HepG2 (cell line): ENCODE measurements around the gene SMIM1. TPM values are rescaled to one million over a fixed set of nuclear protein-coding genes. Genes with fewer than 3 reads are reported as not detected.

ENCODE experiments used
- ASH2L ChIP-seq: fragments of 300-600, 200-600 bp; sonication (generic); IDR thresholded peaks from 2 replicates; pipeline ENCODE4 v1.7.0; 2017; ENCODE audit warnings: low read depth, mild to moderate bottlenecking, moderate library complexity, mixed read lengths, low read length; ENCODE audit not compliant: insufficient read length
- BRF2 ChIP-seq: sonication (generic); formaldehyde crosslinking; IDR thresholded peaks from 2 replicates; pipeline ENCODE4 v1.8.1; 2022; ENCODE audit warnings: mild to moderate bottlenecking, missing genetic modification reagents
- CCAR2 ChIP-seq: fragments of 200-400 bp; formaldehyde crosslinking; optimal IDR thresholded peaks from 2 replicates; pipeline ENCODE3; 2018; ENCODE audit warnings: low read depth, mild to moderate bottlenecking, low read length, moderate library complexity
- CTCF ChIP-seq: sonication (generic); formaldehyde crosslinking; IDR thresholded peaks from 2 replicates; pipeline ENCODE4 v1.5.0; 2020; ENCODE audit warnings: mild to moderate bottlenecking, missing genetic modification reagents, moderate library complexity
- NR2F2 ChIP-seq: IDR thresholded peaks from 2 replicates; pipeline ENCODE4 v1.6.1; 2012; ENCODE audit warnings: low read depth, inconsistent platforms, borderline replicate concordance
- RFXANK ChIP-seq: IDR thresholded peaks from 2 replicates; pipeline ENCODE4 v1.6.1; 2016
- SP1 ChIP-seq, 2 experiments: fragments of 450-650 bp in 1 of 2; sonication (generic) in 1 of 2; formaldehyde crosslinking in 1 of 2; IDR thresholded peaks; 2 replicates each; pipeline versions ENCODE4 v1.4.0 to v1.6.1; 2016 to 2020; ENCODE audit warnings: missing genetic modification reagents in 1 of 2
- SRY ChIP-seq: sonication (generic); formaldehyde crosslinking; IDR thresholded peaks from 2 replicates; pipeline ENCODE4 v1.8.0; 2022; ENCODE audit warnings: mild to moderate bottlenecking, missing genetic modification reagents
- ZBTB44 ChIP-seq: sonication (generic); formaldehyde crosslinking; IDR thresholded peaks from 2 replicates; pipeline ENCODE4 v1.4.0; 2020; ENCODE audit warnings: missing genetic modification reagents
- ZFX ChIP-seq: sonication (generic); formaldehyde crosslinking; IDR thresholded peaks from 2 replicates; pipeline ENCODE4 v1.4.0; 2020; ENCODE audit warnings: mild to moderate bottlenecking, low read depth, missing genetic modification reagents, moderate library complexity
- ZHX1 ChIP-seq: sonication (generic); formaldehyde crosslinking; IDR thresholded peaks from 2 replicates; pipeline ENCODE4 v1.8.1; 2022; ENCODE audit warnings: low read depth, mild to moderate bottlenecking, missing genetic modification reagents
- ZNF513 ChIP-seq: sonication (generic); formaldehyde crosslinking; conservative IDR thresholded peaks from 2 replicates; pipeline ENCODE4 v1.5.0; 2020; ENCODE audit warnings: missing genetic modification reagents
- ZNF629 ChIP-seq: sonication (generic); formaldehyde crosslinking; conservative IDR thresholded peaks from 2 replicates; pipeline ENCODE4 v1.5.0; 2020; ENCODE audit warnings: missing genetic modification reagents
- ZNF670 ChIP-seq: sonication (generic); formaldehyde crosslinking; IDR thresholded peaks from 2 replicates; pipeline ENCODE4 v1.8.0; 2022; ENCODE audit warnings: mild to moderate bottlenecking, missing genetic modification reagents, borderline replicate concordance
- ZNF709 ChIP-seq: sonication (generic); formaldehyde crosslinking; IDR thresholded peaks from 2 replicates; pipeline ENCODE4 v1.5.0; 2020; ENCODE audit warnings: mild to moderate bottlenecking, missing genetic modification reagents
- ZNF879 ChIP-seq: sonication (generic); formaldehyde crosslinking; IDR thresholded peaks from 2 replicates; pipeline ENCODE4 v1.8.1; 2023; ENCODE audit warnings: missing genetic modification reagents
- ZSCAN29 ChIP-seq: sonication (generic); formaldehyde crosslinking; conservative IDR thresholded peaks from 2 replicates; pipeline ENCODE4 v1.4.0; 2020; ENCODE audit warnings: mild to moderate bottlenecking, missing genetic modification reagents
- polyA plus RNA-seq, 8 experiments: library from polyadenylated mRNA; depleted of rRNA in 3 of 8; stranded (reverse) in 7 of 8; unstranded in 1 of 8; fragments of >200 nt; fragmentation: Illumina TruSeq in 4 of 8; extraction: Trizol in 4 of 8; gene quantifications; 2 replicates each; pipeline versions ENCODE4 v1.2.1 to v1.2.3, GENCODE V29; 2011 to 2016; ENCODE audit warnings: low read depth in 4 of 8, missing spikeins in 1 of 8, mixed read lengths in 1 of 8; ENCODE audit not compliant: insufficient read depth in 1 of 8
- total RNA-seq, 5 experiments: library from RNA; depleted of rRNA; stranded (reverse); fragments of >200 nt; fragmentation: Illumina TruSeq; extraction: Trizol; gene quantifications; 2 replicates each; pipeline ENCODE4 v1.2.3, GENCODE V29; 2016; ENCODE audit warnings: low read depth in 1 of 5

The SMIM1 gene
- total and polyA plus RNA-seq, 2 of the 13 experiments (the other 11 are each of a cell fraction or from before 2014, with no cell fraction given), result 12.4 to 56.3 TPM

- TF ChIP-seq CTCF (CRISPR knock-in tag), result peak; percentile 42
- no peak for TF ChIP-seq ZBTB44
- TF ChIP-seq ZNF879 (CRISPR knock-in tag), result no peak
- TF ChIP-seq ZNF513 (CRISPR knock-in tag), result no peak
- TF ChIP-seq CCAR2, result no peak
- no peak for TF ChIP-seq ZNF629
- 0 out of 2 replicates have a peak, but pooled peaks have one; percentile 72 for TF ChIP-seq ZHX1 (CRISPR knock-in tag)
- no peak for TF ChIP-seq SP1 (IDR thresholded peaks at IDR 0.05)
- 0 out of 2 replicates have a peak, but pooled peaks have one; percentile 9 for TF ChIP-seq SP1 (CRISPR knock-in tag; IDR thresholded peaks at IDR 0.05)
- peak; percentile 79 for TF ChIP-seq ZFX
- no peak for TF ChIP-seq NR2F2
- TF ChIP-seq ZNF670 (CRISPR knock-in tag), result no peak
- TF ChIP-seq ZSCAN29, result 0 out of 2 replicates have a peak, but pooled peaks have one; percentile 13
- TF ChIP-seq SRY (CRISPR knock-in tag), result no peak
- no peak for TF ChIP-seq ASH2L
- 0 out of 2 replicates have a peak, but pooled peaks have one; percentile 56 for TF ChIP-seq BRF2 (CRISPR knock-in tag)
- peak; percentile 80; the same call in 1 of the 2 replicates for TF ChIP-seq ZNF709
- no peak for TF ChIP-seq RFXANK (CRISPR knock-in tag)
Measured at GRCh38 chr1:3771108-3772026, 1.2 kb upstream of the SMIM1 start (continued).
